Trophoblast cell (in vitro differentiated cells and primary cell): Measurements from ENCODE around the gene TSHZ2.
"Not testable (repeated sequence)": the region's sequence is repeated elsewhere in the genome, so short reads cannot be mapped to it uniquely, and the experiment has no call there.

Source experiments
- DNase-seq, 2 donors: peaks; one replicate each; pipeline ENCODE4 v3.0.0-alpha.2; 2016
- H2AFZ ChIP-seq: 2 replicates; pipeline ENCODE4 v1.6.1; 2013; ENCODE audit warnings: low read length, moderate library complexity, mild to moderate bottlenecking; ENCODE audit not compliant: insufficient read depth, poor library complexity
- H2AK5ac ChIP-seq: 2 replicates; pipeline ENCODE4 v1.6.1; 2013; ENCODE audit warnings: mild to moderate bottlenecking, low read length
- H2BK120ac ChIP-seq: 2 replicates; pipeline ENCODE4 v1.6.1; 2013; ENCODE audit warnings: low read length, mild to moderate bottlenecking, moderate library complexity; ENCODE audit not compliant: insufficient read depth, poor library complexity
- H2BK12ac ChIP-seq: 2 replicates; pipeline ENCODE4 v1.6.1; 2013; ENCODE audit warnings: mild to moderate bottlenecking, low read length, moderate library complexity
- H2BK5ac ChIP-seq: 2 replicates; pipeline ENCODE4 v1.6.1; 2013; ENCODE audit warnings: low read length, low read depth, moderate library complexity, mild to moderate bottlenecking; ENCODE audit not compliant: poor library complexity
- H3K14ac ChIP-seq: 2 replicates; pipeline ENCODE4 v1.6.1; 2013; ENCODE audit warnings: mild to moderate bottlenecking, low read length
- H3K18ac ChIP-seq: 2 replicates; pipeline ENCODE4 v1.6.1; 2013; ENCODE audit warnings: mild to moderate bottlenecking, low read length
- H3K23ac ChIP-seq: 2 replicates; pipeline ENCODE4 v1.6.1; 2013; ENCODE audit warnings: low read length
- H3K27ac ChIP-seq: 2 replicates; pipeline ENCODE4 v1.5.1; 2013; ENCODE audit warnings: low read depth, mild to moderate bottlenecking, inconsistent platforms, low read length, moderate library complexity
- H3K27me3 ChIP-seq: 2 replicates; pipeline ENCODE4 v1.6.1; 2013; ENCODE audit warnings: inconsistent platforms, mild to moderate bottlenecking, low read length, moderate library complexity; ENCODE audit not compliant: insufficient read depth
- H3K36me3 ChIP-seq, 2 experiments: 1 replicate in 1 of 2; 2 replicates in 1 of 2; pipeline ENCODE4 v1.6.1; 2013; ENCODE audit warnings: low read length in 2 of 2, mild to moderate bottlenecking in 2 of 2, moderate library complexity in 1 of 2; ENCODE audit not compliant: insufficient read depth in 2 of 2, control insufficient read depth in 1 of 2
- H3K4ac ChIP-seq: 2 replicates; pipeline ENCODE4 v1.6.1; 2013; ENCODE audit warnings: low read depth, mild to moderate bottlenecking, low read length, moderate library complexity
- H3K4me1 ChIP-seq, 2 experiments: 1 replicate in 1 of 2; 2 replicates in 1 of 2; pipeline ENCODE4 v1.6.1; 2013; ENCODE audit warnings: low read length in 2 of 2, mild to moderate bottlenecking in 2 of 2, moderate library complexity in 1 of 2; ENCODE audit not compliant: insufficient read depth in 2 of 2, control insufficient read depth in 1 of 2
- H3K4me2 ChIP-seq: 2 replicates; pipeline ENCODE4 v1.6.1; 2013; ENCODE audit warnings: inconsistent platforms, mild to moderate bottlenecking, low read length, moderate library complexity
- H3K4me3 ChIP-seq: 2 replicates; pipeline ENCODE4 v1.5.1; 2013; ENCODE audit warnings: mild to moderate bottlenecking, low read depth, low read length, inconsistent platforms
- H3K79me1 ChIP-seq: one replicate; pipeline ENCODE4 v1.6.1; 2013; ENCODE audit warnings: low read length
- H3K79me2 ChIP-seq: 2 replicates; pipeline ENCODE4 v1.6.1; 2013; ENCODE audit warnings: low read length, mild to moderate bottlenecking; ENCODE audit not compliant: control insufficient read depth, insufficient read depth, poor library complexity
- H3K9ac ChIP-seq: 2 replicates; pipeline ENCODE4 v1.6.1; 2013; ENCODE audit warnings: mild to moderate bottlenecking, low read length
- H3K9me3 ChIP-seq: 2 replicates; pipeline ENCODE4 v1.6.1; 2013; ENCODE audit warnings: low read depth, mild to moderate bottlenecking, control low read depth, inconsistent platforms, low read length; ENCODE audit not compliant: insufficient read depth
- H4K12ac ChIP-seq: 2 replicates; pipeline ENCODE4 v1.6.1; 2013; ENCODE audit warnings: low read depth, mild to moderate bottlenecking, low read length, moderate library complexity
- H4K8ac ChIP-seq: 2 replicates; pipeline ENCODE4 v1.6.1; 2013; ENCODE audit warnings: low read depth, mild to moderate bottlenecking, low read length, moderate library complexity
- H4K91ac ChIP-seq: one replicate; pipeline ENCODE4 v1.6.1; 2013; ENCODE audit warnings: low read depth, mild to moderate bottlenecking, low read length, moderate library complexity
- WGBS: extraction: QIAGEN DNeasy Blood & Tissue Kit; methylation state at CpG from one replicate; pipeline ENCODE4 v1.1.7; 2013; ENCODE audit warnings: missing lambda C conversion rate; ENCODE audit not compliant: insufficient read length, insufficient coverage; ENCODE audit errors: extremely low coverage; 5-methylcytosine and 5-hydroxymethylcytosine counted together

The TSHZ2 gene

GRCh38 chr20:53533500-53533899 is 561.3 kb downstream of the TSHZ2 start:
- Histone ChIP-seq H3K9me3 (no peaks in the 10 kb centered on the region), H3K27me3 (no peaks in the 10 kb centered on the region), H3K4me1 (no peaks in the 10 kb centered on the region), H3K9ac (no peak overlapping the region), H3K27ac (no peak overlapping the region), H3K4me3 (no peak overlapping the region), H4K8ac (no peak overlapping the region), H3K79me2 (no peaks in the 10 kb centered on the region), H4K91ac (no peak overlapping the region), H3K36me3 (no peaks in the 10 kb centered on the region), H2AK5ac (no peak overlapping the region), H2BK12ac (no peak overlapping the region), H2AFZ (no peak overlapping the region), H3K23ac (no peak overlapping the region), H2BK120ac (no peak overlapping the region), H2BK5ac (no peak overlapping the region), H3K4me2 (no peak overlapping the region), H3K79me1 (no peaks in the 10 kb centered on the region), H3K18ac (no peak overlapping the region), H4K12ac (no peak overlapping the region), H3K14ac (no peak overlapping the region), H3K4ac (no peak overlapping the region)
- no peak for DNase-seq
- no CpG with 5 or more reads among the region's 1 CpG for whole genome bisulfite sequencing

DNA sequence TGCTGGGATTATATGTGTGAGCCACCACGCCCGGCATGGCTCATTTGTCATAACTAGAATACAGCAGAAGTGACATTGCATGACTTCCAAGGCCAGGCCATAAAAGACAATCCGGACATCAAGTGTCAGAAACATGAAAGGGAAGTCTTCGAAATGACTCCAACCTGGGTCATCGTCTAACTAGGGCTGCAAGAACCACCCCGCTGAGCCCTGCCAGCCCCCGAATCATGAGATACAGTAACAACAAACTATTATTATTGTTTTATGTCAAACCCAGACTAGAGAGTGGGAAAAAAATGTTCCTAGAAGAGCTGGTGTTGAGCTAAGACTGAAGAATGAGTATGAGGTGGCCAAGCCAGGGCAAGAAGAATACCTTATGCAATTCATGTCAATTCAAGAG is 561.9 kb downstream of the TSHZ2 start:
- Histone ChIP-seq H3K4me3 (no peak overlapping the region), H3K79me1 (no peaks in the 10 kb centered on the region), H3K79me2 (no peaks in the 10 kb centered on the region), H3K4me2 (no peak overlapping the region), H2BK5ac (no peak overlapping the region), H2BK12ac (no peak overlapping the region), H3K9me3 (no peaks in the 10 kb centered on the region), H2AK5ac (no peak overlapping the region), H3K27me3 (no peaks in the 10 kb centered on the region), H3K27ac (no peak overlapping the region), H3K14ac (no peak overlapping the region), H3K18ac (no peak overlapping the region), H2AFZ (no peak overlapping the region), H2BK120ac (no peak overlapping the region), H3K4me1 (no peaks in the 10 kb centered on the region), H4K8ac (no peak overlapping the region), H3K9ac (no peak overlapping the region), H3K36me3 (no peaks in the 10 kb centered on the region), H4K91ac (no peak overlapping the region), H3K4ac (no peak overlapping the region), H4K12ac (no peak overlapping the region), H3K23ac (no peak overlapping the region)
- DNase-seq: no peak
- no CpG with 5 or more reads among the region's 7 CpGs for WGBS

DNA sequence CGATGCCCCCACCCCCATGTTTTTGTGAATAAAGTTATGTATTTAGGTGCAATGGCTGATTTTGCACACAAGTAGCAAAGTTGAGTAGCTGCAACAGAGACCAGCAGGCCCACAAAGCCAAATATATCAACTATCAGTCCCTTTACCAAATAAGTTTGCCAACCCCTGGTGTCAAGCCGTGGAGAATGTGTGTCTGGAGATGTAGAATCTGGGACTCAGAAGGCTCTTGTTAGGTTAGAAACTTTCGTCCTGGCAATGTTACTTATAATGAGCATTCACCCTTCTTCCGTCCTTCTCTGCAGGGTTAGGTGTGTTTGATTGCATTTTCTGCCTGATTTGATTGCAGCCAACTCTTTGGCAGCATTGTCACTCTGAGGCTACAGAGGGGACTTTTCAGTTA is 563.7 kb downstream of the TSHZ2 start:
- H4K91ac ChIP-seq: no peak overlapping the region
- DNase-seq: no peak
- no peak overlapping the region for H3K14ac ChIP-seq
- H3K79me2 ChIP-seq: no peaks in the 10 kb centered on the region
- H4K8ac ChIP-seq: no peak overlapping the region
- no peak overlapping the region for H4K12ac ChIP-seq
- no peaks in the 10 kb centered on the region for H3K79me1 ChIP-seq
- H3K9ac ChIP-seq: no peak overlapping the region
- no peaks in the 10 kb centered on the region for H3K9me3 ChIP-seq
- H3K27me3 ChIP-seq: no peaks in the 10 kb centered on the region
- H2BK120ac ChIP-seq: no peak overlapping the region
- H2BK5ac ChIP-seq: no peak overlapping the region
- no peaks in the 10 kb centered on the region for H3K36me3 ChIP-seq
- no peak overlapping the region for H3K4me3 ChIP-seq
- H3K23ac ChIP-seq: no peak overlapping the region
- no peak overlapping the region for H3K4ac ChIP-seq
- no peak overlapping the region for H3K27ac ChIP-seq
- H2AFZ ChIP-seq: no peak overlapping the region
- H3K4me1 ChIP-seq: no peaks in the 10 kb centered on the region
- H3K4me2 ChIP-seq: no peak overlapping the region
- H2BK12ac ChIP-seq: no peak overlapping the region
- H2AK5ac ChIP-seq: no peak overlapping the region
- no peak overlapping the region for H3K18ac ChIP-seq
- no CpG with 5 or more reads among the region's 4 CpGs for WGBS

- not testable (repeated sequence) for H3K27ac ChIP-seq, H2BK120ac ChIP-seq, H3K9ac ChIP-seq, H3K9me3 ChIP-seq, H2AK5ac ChIP-seq, H4K91ac ChIP-seq, H4K12ac ChIP-seq, H3K36me3 ChIP-seq, H3K18ac ChIP-seq, H3K79me1 ChIP-seq, H3K14ac ChIP-seq, H4K8ac ChIP-seq, H3K4ac ChIP-seq, H3K27me3 ChIP-seq, H2BK12ac ChIP-seq, H2AFZ ChIP-seq, H2BK5ac ChIP-seq, H3K4me1 ChIP-seq, H3K23ac ChIP-seq, H3K79me2 ChIP-seq, H3K4me3 ChIP-seq, H3K4me2 ChIP-seq
- DNase-seq: peak in 1 of 2 donors; percentile 60
- no CpG with 5 or more reads among the region's 3 CpGs for WGBS
Measured at GRCh38 chr20:53536382-53536781, 564.2 kb downstream of the TSHZ2 start.
